Progenitor cell of endocrine pancreas (in vitro differentiated cells): ENCODE measurements around the gene MYOM3. TPM values are rescaled to one million over a fixed set of nuclear protein-coding genes. Genes with fewer than 3 reads are reported as not detected.

Experiments
- DNase-seq: peaks from one replicate; pipeline ENCODE4 v3.0.0; 2021; ENCODE audit warnings: low spot score; ENCODE audit not compliant: unreplicated experiment
- H3K27ac Mint-ChIP-seq: 2 replicates; pipeline ENCODE4 v1.8.0; 2021; ENCODE audit warnings: mild to moderate bottlenecking, moderate library complexity, mixed read lengths
- H3K27me3 Mint-ChIP-seq: 2 replicates; pipeline ENCODE4 v1.8.0; 2021; ENCODE audit warnings: mixed read lengths
- H3K36me3 Mint-ChIP-seq: 2 replicates; pipeline ENCODE4 v1.8.0; 2022; ENCODE audit warnings: mixed read lengths; ENCODE audit not compliant: insufficient read depth
- H3K4me1 Mint-ChIP-seq: 2 replicates; pipeline ENCODE4 v1.8.0; 2021; ENCODE audit warnings: low read depth, mixed read lengths
- H3K4me3 Mint-ChIP-seq: 2 replicates; pipeline ENCODE4 v1.8.0; 2021; ENCODE audit warnings: low read depth, mild to moderate bottlenecking, moderate library complexity, mixed read lengths
- H3K9me3 Mint-ChIP-seq: 2 replicates; pipeline ENCODE4 v1.8.0; 2021; ENCODE audit warnings: low read depth, mixed read lengths
- total RNA-seq: library from RNA; stranded (reverse); gene quantifications from 2 replicates; pipeline ENCODE4 v1.2.1, GENCODE V29; 2021
- TF ChIP-seq, protein P1 (sequence below): fragments of 200-600 bp; sonication (generic); IDR thresholded peaks from one replicate; pipeline ENCODE4 v1.5.0; 2021; ENCODE audit warnings: antibody characterized with exemption, mild to moderate bottlenecking; ENCODE audit not compliant: unreplicated experiment

The MYOM3 gene
- total RNA-seq, 1 donor from 2014 or later, result 0.84 TPM

DNA sequence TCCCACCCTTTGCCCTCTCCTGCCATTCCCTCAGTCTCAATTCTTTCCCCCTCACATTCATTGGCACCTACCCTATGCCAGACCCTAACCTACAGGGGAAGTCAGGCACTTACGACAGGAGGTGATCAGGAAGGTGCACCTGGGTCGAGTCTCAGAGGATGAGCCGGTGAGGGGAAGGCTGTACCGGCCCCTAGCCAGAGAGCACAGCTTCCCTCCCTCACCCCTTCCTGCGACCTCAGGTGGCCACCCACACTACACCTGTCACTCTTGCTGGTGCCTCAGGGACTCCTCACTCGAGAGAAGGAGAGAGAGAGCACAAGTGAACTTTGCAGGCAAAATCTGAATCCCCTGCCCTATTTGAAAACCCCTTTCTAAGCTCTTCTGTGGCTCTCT lies 1.7 kb upstream of the MYOM3 start:
- H3K9me3 Mint-ChIP-seq, result no peaks in the 10 kb centered on the region
- no peak overlapping the region for H3K27ac Mint-ChIP-seq
- DNase-seq, result no peak
- H3K27me3 Mint-ChIP-seq, result peaks cover 5% of the 10 kb centered on the region
- no peak overlapping the region for H3K4me3 Mint-ChIP-seq
- H3K4me1 Mint-ChIP-seq, result peaks cover 24% of the 10 kb centered on the region
- no peaks in the 10 kb centered on the region for H3K36me3 Mint-ChIP-seq
- TF ChIP-seq, protein P1, sequence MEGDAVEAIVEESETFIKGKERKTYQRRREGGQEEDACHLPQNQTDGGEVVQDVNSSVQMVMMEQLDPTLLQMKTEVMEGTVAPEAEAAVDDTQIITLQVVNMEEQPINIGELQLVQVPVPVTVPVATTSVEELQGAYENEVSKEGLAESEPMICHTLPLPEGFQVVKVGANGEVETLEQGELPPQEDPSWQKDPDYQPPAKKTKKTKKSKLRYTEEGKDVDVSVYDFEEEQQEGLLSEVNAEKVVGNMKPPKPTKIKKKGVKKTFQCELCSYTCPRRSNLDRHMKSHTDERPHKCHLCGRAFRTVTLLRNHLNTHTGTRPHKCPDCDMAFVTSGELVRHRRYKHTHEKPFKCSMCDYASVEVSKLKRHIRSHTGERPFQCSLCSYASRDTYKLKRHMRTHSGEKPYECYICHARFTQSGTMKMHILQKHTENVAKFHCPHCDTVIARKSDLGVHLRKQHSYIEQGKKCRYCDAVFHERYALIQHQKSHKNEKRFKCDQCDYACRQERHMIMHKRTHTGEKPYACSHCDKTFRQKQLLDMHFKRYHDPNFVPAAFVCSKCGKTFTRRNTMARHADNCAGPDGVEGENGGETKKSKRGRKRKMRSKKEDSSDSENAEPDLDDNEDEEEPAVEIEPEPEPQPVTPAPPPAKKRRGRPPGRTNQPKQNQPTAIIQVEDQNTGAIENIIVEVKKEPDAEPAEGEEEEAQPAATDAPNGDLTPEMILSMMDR, result no peak

DNA sequence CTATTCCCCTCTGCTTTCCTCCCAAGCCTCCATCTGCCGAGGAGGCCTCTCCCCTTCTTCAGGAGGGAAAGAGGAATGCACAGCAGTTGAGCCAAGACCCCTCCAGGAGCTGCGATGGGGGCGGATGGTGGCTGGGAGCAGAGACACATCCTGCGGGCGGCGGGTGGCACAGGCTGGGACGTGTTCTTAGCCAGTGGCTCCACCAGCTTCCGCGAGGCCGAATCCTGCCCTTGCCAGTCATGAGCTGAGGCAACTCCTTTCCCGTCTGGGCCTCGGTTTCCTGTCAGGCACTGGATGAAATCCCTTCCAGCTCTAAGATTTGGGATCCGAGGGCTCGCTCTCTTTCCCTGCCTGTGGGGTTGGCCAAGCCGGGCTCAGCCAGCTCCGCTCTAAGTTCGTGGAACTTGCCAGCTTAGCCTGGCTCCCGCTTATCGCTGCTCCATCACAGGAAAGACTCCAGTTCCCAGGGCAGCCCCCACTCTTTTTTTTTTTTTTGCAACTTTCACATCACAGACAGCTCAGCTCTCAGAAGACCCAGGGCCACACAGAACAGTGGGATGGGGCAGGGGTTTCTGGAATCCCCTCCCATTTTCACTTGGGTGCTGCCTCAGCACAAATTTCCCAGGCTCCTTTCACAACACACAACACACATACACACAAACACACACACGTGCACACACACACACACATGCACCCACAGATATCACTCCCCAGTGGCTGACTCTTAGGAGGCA lies 506 bp downstream of the MYOM3 start:
- H3K9me3 Mint-ChIP-seq, result no peaks in the 10 kb centered on the region
- H3K27ac Mint-ChIP-seq, result no peak overlapping the region
- no peaks in the 10 kb centered on the region for H3K36me3 Mint-ChIP-seq
- peaks cover 22% of the 10 kb centered on the region for H3K4me1 Mint-ChIP-seq
- peaks cover 5% of the 10 kb centered on the region for H3K27me3 Mint-ChIP-seq
- TF ChIP-seq, protein P1, result no peak
- DNase-seq, result no peak
- no peak overlapping the region for H3K4me3 Mint-ChIP-seq

DNA sequence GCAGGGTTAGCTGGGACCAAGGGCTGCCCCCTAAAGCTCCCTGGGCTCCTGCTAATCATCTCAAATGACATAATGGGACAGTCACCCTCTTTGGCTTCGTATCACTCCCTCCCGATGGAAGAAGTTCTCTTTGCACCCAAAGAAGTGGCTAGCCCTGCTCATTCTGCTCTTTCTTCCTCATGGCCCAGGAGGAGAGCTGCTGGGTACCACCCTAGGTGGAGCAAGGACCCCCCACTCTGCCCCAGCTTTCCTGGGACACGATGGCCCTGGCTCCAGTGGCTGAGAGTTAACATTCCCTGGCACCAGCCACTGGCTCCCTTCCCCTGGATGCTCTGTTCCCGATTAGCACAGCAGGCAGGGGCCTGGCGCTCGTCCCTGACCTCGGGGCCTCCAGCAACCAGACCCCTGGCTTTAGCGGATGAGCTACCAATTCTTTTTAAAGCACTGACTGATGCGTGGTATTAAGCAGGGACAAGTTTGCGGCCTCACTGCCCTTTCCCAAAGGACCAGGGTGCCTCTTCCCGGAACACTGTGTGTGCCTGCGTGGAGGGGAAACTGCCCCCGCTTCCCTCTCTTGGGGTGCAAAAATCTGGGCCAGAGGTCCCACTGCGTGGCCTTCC lies 1.2 kb downstream of the MYOM3 start:
- Mint-ChIP-seq H3K27ac (no peak overlapping the region), H3K4me3 (no peak overlapping the region), H3K4me1 (peaks cover 19% of the 10 kb centered on the region), H3K27me3 (peaks cover 5% of the 10 kb centered on the region), H3K36me3 (no peaks in the 10 kb centered on the region), H3K9me3 (no peaks in the 10 kb centered on the region)
- TF ChIP-seq, protein P1, result no peak
- no peak for DNase-seq

DNA sequence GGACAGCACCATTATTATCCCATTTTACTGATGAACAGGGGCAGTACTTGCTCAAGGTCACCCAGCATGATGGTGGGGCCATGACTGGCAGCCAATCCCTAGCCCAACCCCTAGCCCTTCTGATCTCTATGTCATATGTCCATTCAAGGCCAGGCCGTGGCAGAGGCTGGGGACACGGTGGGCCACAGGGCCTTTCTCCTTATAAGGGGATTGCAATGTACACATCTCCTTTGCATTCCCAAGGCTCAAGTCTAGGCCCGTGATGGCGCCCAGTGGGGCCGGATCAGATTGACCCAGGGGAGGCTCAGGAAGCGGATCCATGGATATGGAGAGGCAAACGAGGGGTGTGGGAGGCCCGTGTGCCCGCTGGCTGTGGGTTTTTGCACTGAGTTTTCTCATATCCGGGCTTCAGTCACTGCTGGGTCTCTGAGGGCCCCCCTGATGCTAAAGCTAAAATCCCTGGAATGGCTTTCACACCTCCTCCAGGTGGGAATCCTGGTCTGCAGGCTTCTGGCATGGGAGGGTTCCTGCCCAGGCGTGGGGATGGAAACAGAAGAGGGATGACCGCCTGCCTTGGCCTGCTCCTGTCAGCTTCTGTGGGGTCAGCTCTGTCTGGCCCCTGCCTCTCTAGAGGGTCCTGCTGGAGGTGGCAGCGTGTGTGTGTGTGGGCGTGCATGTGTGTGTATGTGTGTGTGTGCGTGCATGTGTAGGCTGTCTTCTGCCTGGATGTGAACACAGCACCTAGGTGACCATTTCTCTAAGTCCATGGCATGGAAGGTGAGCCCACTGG lies 2.1 kb downstream of the MYOM3 start:
- peak overlapping the region; percentile 59 for H3K27ac Mint-ChIP-seq
- TF ChIP-seq, protein P1, result no peak

DNA sequence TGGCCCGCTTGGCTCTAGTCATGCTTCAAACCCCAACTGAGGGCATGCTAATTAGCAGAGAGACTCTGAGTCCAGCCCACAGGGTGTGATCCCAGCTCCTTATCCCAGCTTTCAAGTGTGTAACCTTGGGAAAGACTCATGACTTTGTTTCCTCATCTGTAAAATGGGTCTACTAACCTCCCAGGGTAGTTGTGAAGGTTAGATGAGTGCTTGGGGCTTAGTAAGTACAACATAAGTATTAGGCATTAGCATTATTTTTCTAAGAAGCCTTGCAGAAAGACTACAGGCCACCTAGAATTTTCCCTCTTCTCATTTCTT lies 2.8 kb downstream of the MYOM3 start:
- no peak for DNase-seq
- peaks cover 5% of the 10 kb centered on the region for H3K27me3 Mint-ChIP-seq
- no peaks in the 10 kb centered on the region for H3K36me3 Mint-ChIP-seq
- H3K4me3 Mint-ChIP-seq, result no peak overlapping the region
- TF ChIP-seq, protein P1, result no peak
- H3K27ac Mint-ChIP-seq, result no peak overlapping the region
- no peaks in the 10 kb centered on the region for H3K9me3 Mint-ChIP-seq
- H3K4me1 Mint-ChIP-seq, result peaks cover 24% of the 10 kb centered on the region

More for the DNA sequence above, 2.1 kb downstream of the MYOM3 start:
- peaks cover 22% of the 10 kb centered on the region for H3K4me1 Mint-ChIP-seq
- H3K4me3 Mint-ChIP-seq, result no peak overlapping the region
- DNase-seq, result no peak
- H3K27me3 Mint-ChIP-seq, result peaks cover 5% of the 10 kb centered on the region
- no peaks in the 10 kb centered on the region for H3K36me3 Mint-ChIP-seq
- H3K9me3 Mint-ChIP-seq, result no peaks in the 10 kb centered on the region
